ENCODE data around the gene DIRAS1. TPM values are rescaled to one million over a fixed set of nuclear protein-coding genes. Genes with fewer than 3 reads are reported as not detected.

The DIRAS1 gene
- polyA plus RNA-seq, 2 of the 4 experiments (the other 2 are of a cell fraction), result 2.5 to 4.3 TPM

GRCh38 chr19:2769218-2769617 is 48.0 kb upstream of the DIRAS1 start (continued):
- TF ChIP-seq HMGXB4 (CRISPR knock-in tag; IDR thresholded peaks at IDR 0.05; ENCODE audit: borderline replicate concordance) (no peak), ZNF302 (CRISPR knock-in tag; IDR thresholded peaks at IDR 0.05) (no peak), MAZ (IDR thresholded peaks at IDR 0.05; ENCODE audit: borderline replicate concordance, low read depth, low read length) (no peak), USF2 (IDR thresholded peaks at IDR 0.05) (no peak), EHF (CRISPR knock-in tag; IDR thresholded peaks at IDR 0.05) (no peak), NR3C1 (IDR thresholded peaks at IDR 0.05) (no peak)
- TF ChIP-seq, protein P1, sequence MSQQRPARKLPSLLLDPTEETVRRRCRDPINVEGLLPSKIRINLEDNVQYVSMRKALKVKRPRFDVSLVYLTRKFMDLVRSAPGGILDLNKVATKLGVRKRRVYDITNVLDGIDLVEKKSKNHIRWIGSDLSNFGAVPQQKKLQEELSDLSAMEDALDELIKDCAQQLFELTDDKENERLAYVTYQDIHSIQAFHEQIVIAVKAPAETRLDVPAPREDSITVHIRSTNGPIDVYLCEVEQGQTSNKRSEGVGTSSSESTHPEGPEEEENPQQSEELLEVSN (IDR thresholded peaks at IDR 0.05; ENCODE audit: borderline replicate concordance, low read depth), result no peak

DNA sequence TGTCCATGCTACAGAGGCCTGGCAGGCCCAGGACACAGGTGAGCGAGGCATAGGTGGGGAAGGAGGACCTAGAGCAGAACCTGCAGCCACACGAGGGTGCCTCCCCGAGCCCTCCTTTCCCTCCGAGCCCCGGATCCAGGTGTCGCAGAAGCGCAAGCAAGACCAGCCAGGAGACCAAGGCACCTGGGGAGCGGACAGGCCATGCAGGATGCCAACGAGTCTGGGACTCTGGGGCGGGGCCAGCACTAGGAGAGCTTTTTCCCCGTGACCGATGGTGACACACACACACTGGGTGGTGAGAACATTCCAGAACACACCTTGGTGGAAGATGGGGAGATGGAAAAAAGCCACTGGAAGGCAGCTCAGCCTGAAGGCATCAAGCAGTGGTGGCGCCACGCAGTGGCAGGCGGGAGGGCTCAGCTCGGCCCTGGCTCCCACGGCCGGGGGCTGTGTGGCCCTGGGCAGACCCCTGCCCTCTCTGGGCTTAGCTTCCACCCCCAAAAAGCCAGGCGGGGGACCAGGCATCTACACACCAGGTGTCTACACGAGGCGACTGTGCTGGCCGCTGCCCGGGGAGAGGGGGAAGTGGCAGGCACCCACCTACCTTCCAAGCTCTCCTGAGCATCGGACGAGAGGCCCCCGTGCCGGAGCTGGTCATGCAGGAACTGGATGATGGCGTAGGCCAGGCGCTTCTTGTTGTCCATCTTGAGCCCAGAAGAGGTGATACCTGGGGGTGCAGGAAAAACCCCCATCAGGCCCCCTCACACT is 47.4 kb upstream of the DIRAS1 start:
- POLR2A ChIA-PET, result no interaction called here

DNA sequence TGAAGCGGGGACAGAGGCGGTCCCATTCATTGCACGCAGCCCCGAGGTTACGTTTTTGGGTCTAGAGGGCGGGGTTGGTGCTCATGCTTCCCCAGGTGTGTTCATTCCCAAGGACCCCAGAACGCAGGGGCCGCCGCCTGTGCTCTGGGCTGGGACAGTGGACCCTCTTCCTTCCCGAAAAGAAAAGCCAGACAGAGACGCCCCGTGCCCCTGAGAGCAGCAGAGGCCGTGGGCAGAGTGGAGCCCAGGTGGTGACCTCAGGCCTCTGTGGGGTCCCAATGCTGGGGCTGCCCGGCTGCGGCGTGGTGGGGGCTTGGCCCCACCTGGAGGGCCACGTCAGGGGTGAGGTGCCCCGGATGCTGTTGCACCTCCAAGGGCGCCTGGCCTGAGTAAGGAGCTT is 46.5 kb upstream of the DIRAS1 start:
- DNase-seq (ENCODE audit: low read depth in 1 of 2, low spot score in 1 of 2) (no peak), FAIRE-seq (no peak), ATAC-seq (no peak)
- 97% methylated on average over 10 of the region's 19 CpGs for WGBS (ENCODE audit: missing lambda C conversion rate)
- ChIA-PET CTCF (no interaction called here), POLR2A (no interaction called here)
- Histone ChIP-seq H3K9me3 (no peaks in the 10 kb centered on the region), H3K27ac (no peak overlapping the region), H3K4me2 (no peak overlapping the region), H3K4me1 (no peaks in the 10 kb centered on the region), H3K4me3 (no peak overlapping the region)
- TF ChIP-seq BHLHE40 (IDR thresholded peaks at IDR 0.05; ENCODE audit: low read depth, low read length), result no peak
- TF ChIP-seq TFCP2L1 (CRISPR knock-in tag; IDR thresholded peaks at IDR 0.05), result no peak
- no peak for TF ChIP-seq RFX5 (IDR thresholded peaks at IDR 0.05)
- TF ChIP-seq HOXB13 (CRISPR knock-in tag; IDR thresholded peaks at IDR 0.05; ENCODE audit: low read depth), result no peak
- TF ChIP-seq MAZ (IDR thresholded peaks at IDR 0.05; ENCODE audit: borderline replicate concordance, low read depth, low read length), result no peak
- no peak for TF ChIP-seq SMC3 (IDR thresholded peaks at IDR 0.05)
- TF ChIP-seq USF2 (IDR thresholded peaks at IDR 0.05), result no peak
- TF ChIP-seq JUNB (IDR thresholded peaks at IDR 0.05), result no peak
- TF ChIP-seq TP53 (CRISPR knock-in tag; IDR thresholded peaks at IDR 0.05), result no peak
- TF ChIP-seq GATA3 (IDR thresholded peaks at IDR 0.05; ENCODE audit: borderline replicate concordance), result no peak
- no peak for TF ChIP-seq JUN (IDR thresholded peaks at IDR 0.05)
- TF ChIP-seq, protein P2, sequence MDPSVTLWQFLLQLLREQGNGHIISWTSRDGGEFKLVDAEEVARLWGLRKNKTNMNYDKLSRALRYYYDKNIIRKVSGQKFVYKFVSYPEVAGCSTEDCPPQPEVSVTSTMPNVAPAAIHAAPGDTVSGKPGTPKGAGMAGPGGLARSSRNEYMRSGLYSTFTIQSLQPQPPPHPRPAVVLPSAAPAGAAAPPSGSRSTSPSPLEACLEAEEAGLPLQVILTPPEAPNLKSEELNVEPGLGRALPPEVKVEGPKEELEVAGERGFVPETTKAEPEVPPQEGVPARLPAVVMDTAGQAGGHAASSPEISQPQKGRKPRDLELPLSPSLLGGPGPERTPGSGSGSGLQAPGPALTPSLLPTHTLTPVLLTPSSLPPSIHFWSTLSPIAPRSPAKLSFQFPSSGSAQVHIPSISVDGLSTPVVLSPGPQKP (IDR thresholded peaks at IDR 0.05; ENCODE audit: low read depth, low read length), result no peak
- TF ChIP-seq NPAS2 (CRISPR knock-in tag; IDR thresholded peaks at IDR 0.05; ENCODE audit: borderline replicate concordance), result no peak
- no peak for TF ChIP-seq PHF8 (IDR thresholded peaks at IDR 0.05; ENCODE audit: borderline replicate concordance, low read depth)
- TF ChIP-seq HES2 (IDR thresholded peaks at IDR 0.05), result no peak

More for the DNA sequence above, 47.4 kb upstream of the DIRAS1 start:
- Histone ChIP-seq H3K9me3 (no peaks in the 10 kb centered on the region), H3K4me1 (no peaks in the 10 kb centered on the region), H3K27ac (no peak overlapping the region), H3K4me3 (no peak overlapping the region), H3K4me2 (no peak overlapping the region)
- CTCF ChIA-PET, result interaction anchor here (0.6 to 1.5 kb wide), 2 partner anchors 19 to 121 kb away, joined by 4 to 6 read pairs; no protein-coding TSS in a partner anchor
- no peak for ATAC-seq
- 95% methylated on average over 9 of the region's 29 CpGs for WGBS (ENCODE audit: missing lambda C conversion rate)
- FAIRE-seq, result no peak
- DNase-seq (ENCODE audit: low read depth in 1 of 2, low spot score in 1 of 2), result no peak
- no peak for TF ChIP-seq NPAS2 (CRISPR knock-in tag; IDR thresholded peaks at IDR 0.05; ENCODE audit: borderline replicate concordance)
- TF ChIP-seq ZSCAN20 (CRISPR knock-in tag; IDR thresholded peaks at IDR 0.05), result no peak
- no peak for TF ChIP-seq NFE2L2 (conservative IDR thresholded peaks at IDR 0.05; ENCODE audit: low read length)
- TF ChIP-seq, protein P3, sequence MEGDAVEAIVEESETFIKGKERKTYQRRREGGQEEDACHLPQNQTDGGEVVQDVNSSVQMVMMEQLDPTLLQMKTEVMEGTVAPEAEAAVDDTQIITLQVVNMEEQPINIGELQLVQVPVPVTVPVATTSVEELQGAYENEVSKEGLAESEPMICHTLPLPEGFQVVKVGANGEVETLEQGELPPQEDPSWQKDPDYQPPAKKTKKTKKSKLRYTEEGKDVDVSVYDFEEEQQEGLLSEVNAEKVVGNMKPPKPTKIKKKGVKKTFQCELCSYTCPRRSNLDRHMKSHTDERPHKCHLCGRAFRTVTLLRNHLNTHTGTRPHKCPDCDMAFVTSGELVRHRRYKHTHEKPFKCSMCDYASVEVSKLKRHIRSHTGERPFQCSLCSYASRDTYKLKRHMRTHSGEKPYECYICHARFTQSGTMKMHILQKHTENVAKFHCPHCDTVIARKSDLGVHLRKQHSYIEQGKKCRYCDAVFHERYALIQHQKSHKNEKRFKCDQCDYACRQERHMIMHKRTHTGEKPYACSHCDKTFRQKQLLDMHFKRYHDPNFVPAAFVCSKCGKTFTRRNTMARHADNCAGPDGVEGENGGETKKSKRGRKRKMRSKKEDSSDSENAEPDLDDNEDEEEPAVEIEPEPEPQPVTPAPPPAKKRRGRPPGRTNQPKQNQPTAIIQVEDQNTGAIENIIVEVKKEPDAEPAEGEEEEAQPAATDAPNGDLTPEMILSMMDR (IDR thresholded peaks at IDR 0.05), result no peak
- TF ChIP-seq CBX2 (IDR thresholded peaks at IDR 0.05; ENCODE audit: borderline replicate concordance, low read depth), result no peak
- TF ChIP-seq FOSL2 (IDR thresholded peaks at IDR 0.05), result no peak
- no peak for TF ChIP-seq FOSL2 (CRISPR knock-in tag; IDR thresholded peaks at IDR 0.05)
- TF ChIP-seq MAFK (IDR thresholded peaks at IDR 0.05; ENCODE audit: partially characterized antibody), result no peak
- no peak for TF ChIP-seq ZC3H11A (IDR thresholded peaks at IDR 0.05)
- no peak for TF ChIP-seq CHD2 (IDR thresholded peaks at IDR 0.05; ENCODE audit: low read length, partially characterized antibody)
- TF ChIP-seq MAZ (IDR thresholded peaks at IDR 0.05; ENCODE audit: borderline replicate concordance, low read depth, low read length), result no peak
- TF ChIP-seq CHD4 (IDR thresholded peaks at IDR 0.05; ENCODE audit: borderline replicate concordance), result no peak
- no peak for TF ChIP-seq POLR2A (IDR thresholded peaks at IDR 0.05; ENCODE audit: low read length)

Measured in A549 (cell line).